Stimulated activated CD4-positive, alpha-beta T cell treated with anti-CD3 and anti-CD28 coated beads, Interleukin-1b, Interleukin-23, amount 100 ng/mL, for 1 hour (primary cell): Measurements from ENCODE around the gene COL5A1.

Experiments
- DNase-seq, 2 donors: peaks; one replicate each; pipeline ENCODE4 v3.0.0-alpha.2; 2020; ENCODE audit warnings: low read depth in 2 of 2

Gene COL5A1

DNA sequence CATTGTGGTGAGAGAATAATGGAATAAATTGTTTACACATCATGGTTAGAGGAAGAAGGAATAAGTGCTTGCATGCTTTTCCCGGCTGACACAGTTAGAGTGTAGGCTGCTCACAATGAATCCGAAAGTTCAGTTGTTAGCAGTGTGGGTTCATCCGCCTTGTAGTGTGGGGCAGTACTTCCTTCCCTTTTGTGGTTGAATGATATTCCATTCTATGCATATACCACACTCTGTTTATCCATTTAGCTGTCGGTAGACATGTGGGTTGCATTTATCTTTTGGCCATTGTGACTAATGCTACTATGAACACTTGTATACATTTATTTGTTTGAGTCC, 84.0 kb downstream of the COL5A1 start:
- DNase-seq = no peak

DNA sequence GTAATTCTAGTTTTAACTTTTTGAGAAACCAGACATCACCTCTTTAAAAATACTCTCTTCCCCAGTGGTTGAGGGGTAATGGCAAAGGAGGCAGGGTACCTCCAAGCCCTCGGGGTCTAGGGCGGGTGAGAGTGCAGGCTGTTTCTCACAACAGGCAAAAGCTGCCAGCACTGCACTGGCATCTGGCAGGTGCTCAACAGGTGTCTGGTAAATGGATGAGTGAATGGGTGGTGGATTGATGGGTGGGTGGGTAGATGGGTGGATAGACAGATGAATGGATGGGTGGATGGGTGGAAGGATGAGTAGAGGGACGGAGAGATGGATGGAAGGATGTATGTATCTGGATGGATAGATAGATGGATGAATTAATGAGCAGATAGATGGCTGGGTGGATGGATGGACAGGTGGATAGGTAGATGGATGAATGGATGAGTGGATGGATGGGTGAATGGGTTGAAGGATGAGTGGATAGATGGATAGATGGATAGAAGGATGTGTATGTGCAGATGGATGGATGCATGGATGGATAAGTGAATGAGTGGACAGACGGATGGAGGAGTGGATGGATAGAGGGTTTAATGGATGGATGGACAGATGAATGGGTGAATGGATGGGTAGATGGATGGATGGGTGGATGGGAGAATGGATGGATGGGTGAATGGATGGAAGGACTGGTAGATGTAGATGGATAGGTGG, 84.6 kb downstream of the COL5A1 start:
- DNase-seq = no peak

DNA sequence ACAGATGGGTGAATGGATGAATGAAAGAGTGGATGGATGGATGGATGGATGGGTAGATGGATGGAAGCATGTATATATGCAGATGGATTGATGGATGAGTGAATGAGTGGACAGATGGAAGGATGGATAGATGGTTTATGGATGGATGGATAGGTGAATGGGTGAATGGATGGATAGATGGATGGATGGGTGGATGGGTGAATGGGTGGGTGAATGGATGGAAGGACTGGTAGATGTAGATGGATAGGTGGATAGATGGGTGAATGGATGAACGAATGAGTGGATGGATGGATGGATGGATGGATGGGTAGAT, 85.1 kb downstream of the COL5A1 start:
- DNase-seq = no peak

DNA sequence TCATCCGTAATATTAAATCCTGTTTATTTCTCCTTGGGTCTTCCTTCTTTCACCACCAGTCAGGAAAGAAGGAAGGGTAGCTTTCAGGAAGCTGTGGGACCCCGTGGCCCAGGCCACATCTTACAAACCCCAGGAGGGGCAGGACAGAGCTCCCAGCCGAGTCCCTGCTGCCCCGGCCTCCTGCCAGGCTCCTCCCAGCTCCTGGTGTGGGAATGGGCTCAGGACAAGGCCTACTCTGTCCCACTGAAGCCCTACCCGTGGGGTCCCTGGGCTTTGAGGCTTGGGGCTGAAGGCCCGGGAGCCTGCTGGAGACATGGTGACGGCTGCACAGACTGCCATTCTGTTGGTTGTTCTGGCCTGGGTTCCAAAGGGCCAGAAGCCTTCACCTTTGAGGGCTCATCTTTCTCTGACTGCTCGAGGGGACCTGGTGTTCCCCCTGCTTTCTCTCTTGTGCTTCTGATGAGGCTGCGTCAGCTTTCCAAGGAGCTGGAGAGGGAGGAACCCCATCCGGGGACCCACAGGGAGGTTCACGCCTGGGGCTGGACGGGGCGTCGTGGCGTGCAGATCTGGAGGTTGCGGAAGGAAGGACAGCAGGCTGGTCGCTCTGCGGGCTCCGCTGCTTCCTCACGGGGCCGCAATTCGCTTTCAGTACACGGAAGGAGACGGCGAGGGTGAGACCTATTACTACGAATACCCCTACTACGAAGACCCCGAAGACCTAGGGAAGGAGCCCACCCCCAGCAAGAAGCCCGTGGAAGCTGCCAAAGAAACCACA, 86.6 kb downstream of the COL5A1 start:
- DNase-seq = no peak

DNA sequence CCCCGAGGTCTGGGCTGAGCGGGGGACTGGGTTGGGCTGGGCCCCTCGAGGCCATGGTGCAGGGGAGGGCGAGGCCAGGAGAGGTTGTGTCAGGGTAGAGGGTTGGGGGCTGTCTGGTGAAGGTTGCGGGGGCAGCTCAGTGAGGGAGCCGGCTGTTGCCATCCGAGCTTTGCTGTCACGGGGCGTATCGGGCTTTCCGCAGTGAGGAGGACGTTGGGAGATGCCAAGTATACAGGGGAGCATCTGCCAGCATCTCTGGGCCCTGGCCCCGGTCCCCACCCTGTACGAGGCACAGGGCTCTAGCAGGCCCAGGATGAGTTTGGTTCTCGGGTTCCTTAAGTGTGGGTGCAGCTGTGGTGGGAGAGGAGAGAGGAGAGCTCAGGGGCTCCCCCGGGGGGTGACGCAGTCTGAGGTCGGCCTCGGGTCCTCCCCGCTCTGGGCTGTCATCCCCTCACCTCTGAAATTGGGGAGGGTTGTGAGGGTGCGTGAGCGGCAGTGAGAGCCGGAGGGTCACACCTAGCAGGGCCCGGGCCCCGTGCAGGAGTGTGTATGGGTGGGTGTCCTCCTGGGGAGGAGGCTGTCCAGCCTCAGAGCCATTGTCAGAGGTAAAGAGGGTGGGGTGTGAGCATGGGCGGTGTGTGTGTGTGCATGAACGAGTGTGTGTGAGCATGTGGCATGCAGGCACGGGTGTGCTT, 87.3 kb downstream of the COL5A1 start:
- no peak for DNase-seq

DNA sequence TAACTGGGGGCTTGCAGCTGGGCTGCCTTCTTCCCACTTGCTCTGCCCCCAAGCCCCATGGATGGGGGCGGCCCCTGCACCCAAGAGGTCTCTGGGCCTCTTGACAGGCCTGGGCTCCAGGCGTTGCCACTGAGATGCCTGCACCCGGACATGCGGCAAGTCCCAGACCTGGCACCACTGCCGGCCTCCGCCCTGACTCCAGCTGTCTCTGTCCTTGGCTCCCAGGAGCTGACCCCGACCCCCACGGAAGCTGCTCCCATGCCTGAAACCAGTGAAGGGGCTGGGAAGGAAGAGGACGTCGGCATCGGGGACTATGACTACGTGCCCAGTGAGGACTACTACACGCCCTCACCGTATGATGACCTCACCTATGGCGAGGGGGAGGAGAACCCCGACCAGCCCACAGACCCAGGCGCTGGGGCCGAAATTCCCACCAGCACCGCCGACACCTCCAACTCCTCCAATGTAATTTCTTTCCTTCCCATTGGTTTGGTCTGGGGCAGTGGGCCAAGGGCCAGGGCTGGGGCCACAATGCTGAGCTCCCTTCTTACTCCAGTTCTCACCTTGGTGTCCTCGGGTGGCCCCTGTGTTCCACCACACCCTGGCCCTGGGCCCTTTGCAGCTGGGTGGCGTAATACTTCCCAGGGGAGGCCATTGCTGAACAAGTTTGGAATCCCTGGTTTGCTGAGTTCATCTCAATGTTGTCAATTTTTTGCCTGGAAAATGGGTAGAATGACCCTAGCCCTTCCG, 88.6 kb downstream of the COL5A1 start:
- no peak for DNase-seq

DNA sequence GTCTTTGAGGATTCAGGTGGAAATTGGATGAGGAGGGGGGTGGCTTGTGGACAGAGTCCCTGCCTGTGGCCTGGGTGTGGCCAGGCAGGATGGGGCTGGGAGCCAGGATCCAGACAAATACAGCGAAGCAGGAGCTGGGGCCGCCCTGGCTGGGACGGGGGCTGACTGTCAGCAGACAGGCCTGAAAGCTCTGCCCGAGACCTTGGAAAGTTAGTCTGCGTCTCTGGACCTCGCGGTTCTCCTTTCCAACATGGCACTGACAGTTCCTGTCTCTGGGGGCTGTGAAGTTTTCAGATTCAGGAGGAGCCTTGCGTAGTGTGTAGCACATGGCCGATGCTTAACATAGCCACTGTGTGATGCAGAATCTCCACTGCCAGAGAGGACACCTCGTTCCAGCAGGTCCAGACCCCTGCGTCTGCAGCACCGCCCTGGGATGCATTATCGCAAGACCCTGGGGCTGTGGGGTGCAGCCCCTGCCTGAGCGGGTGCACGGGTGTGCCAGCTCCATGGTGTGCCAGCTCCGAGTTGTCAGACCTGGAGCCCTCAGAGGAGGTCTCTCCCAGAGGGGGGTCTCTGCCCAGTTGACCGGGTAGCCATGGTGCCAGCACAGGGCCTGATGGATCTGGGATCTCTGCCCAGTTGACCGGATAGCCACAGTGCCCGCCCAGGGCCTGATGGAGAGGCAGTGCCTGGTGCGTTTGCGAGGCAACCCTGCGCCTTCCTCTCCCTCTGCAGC, 89.3 kb downstream of the COL5A1 start:
- DNase-seq = no peak

DNA sequence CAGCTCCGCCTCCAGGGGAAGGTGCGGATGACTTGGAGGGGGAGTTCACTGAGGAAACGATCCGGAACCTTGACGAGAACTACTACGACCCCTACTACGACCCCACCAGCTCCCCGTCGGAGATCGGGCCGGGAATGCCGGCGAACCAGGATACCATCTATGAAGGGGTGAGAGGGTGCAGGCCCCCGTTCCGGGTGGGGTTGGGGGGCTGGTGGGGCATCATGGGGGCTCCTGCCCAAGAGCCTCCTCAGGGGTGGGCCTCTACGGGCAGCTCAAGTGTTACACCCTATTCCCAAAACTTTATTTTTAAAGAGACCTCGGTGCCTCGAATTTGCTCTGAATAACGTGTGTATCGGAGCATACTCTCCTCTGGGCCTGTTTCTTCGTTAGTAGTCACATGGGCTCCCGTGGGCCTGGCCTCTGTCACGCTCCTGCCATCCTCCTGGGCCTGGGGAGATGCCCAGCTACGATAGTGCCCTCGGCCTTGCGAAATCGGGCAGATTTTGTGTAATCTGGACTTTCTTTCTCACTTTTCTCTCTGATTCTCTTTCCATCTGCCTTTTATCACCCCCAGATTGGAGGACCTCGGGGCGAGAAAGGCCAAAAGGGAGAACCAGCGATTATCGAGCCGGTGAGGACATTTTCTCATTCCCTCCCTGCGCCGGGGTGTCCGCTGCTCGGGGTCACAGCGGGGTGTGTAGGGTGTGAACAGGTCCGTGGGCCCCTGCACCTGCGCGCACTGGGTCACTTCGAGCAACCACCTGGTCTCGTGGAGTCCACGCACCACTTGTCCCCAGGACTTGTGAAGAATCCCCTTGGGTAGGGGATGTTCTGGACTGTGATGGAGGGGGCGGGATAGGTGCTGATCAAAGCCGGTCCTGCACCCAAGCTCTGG, 90.1 kb downstream of the COL5A1 start:
- DNase-seq = no peak

DNA sequence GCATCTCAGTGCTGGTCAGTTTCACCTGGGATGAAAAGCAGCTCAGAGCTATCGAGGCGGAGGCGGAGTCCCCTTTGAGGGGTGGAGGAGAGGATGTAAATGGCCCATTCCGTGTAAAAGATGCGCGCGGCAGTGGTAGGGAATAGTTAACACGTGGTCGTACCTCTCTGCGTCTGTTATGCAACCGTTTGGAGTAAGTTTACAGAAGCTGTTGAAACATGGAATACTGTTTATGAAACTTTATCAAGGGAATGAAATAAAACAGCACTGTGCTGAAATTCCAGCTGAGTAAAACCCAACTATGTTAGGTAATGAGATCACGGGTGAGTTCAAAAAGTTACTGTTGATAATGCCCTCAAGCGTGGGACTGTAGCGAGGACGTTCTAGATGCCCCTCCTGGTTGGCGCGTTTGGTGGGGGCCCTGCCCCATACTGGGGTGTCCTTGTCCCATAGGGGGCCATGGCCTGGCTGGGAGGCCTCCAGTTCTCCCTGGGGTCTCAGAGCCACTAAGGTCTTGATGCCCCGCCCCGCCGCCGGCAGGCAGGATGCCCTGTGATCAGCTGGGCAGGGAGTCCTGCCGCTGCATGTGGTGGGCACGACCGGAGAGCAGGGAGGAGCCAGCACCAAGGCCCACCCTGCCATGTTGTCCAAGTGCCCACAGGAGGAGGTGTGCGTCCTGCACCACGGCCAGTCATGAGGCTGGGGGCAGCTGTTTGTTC, 90.9 kb downstream of the COL5A1 start:
- no peak for DNase-seq

DNA sequence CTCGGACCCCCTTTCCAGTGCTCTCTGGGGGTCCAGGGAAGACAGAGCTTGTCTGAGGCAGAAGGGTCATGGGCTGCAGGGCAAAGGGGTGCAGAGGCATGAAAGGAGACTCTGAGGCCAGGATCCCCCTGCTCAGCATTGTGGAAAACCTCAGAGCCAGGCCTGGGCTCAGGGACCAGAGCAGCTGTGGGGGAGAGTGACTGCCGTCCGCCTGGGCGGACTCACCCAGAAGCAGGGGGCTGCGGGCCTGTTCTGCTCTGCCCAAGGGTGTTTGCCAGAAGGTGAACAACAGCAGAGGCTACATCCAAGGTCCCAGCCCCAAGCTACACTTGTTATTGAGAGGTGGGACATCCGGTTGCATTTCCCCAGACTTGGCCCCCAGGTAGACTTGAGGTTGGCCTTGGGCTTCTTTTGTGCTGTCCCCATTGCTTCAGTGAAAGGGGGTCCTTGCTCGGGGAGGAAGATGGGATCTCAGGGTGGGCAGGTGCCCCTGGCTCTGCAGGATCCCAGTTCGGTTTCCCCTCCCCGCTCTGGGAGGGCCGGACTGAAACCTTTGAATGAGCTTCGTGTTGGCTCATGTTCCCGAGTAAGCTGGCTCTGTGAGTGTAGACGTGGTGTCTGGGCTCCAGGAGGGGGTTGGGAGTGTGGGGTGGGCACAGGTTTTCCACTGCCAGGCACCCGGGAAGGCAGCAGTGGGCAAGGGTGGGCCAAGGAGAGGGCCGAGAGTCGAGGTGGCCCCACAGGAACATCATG, 92.1 kb downstream of the COL5A1 start:
- DNase-seq = no peak

DNA sequence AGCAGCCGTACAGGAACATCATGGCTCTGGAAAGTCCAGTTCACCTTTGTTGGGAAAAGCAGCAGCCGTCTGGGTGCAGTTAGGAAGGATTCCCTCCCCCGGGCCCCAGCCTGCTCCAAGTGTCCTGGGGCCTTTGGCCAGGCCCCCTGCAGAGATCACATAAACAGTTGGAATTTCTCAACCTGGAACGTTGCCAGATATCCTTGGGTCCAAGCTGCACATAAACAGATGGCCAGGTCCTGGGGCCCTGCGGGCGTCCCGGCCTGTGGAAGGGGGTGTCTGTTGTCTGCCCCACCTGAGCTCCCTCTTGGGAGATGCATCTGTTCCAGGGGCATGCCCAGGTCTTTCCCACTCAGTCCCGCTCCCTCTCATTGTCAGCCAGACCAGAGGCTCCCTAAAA, 92.7 kb downstream of the COL5A1 start:
- DNase-seq = no peak

DNA sequence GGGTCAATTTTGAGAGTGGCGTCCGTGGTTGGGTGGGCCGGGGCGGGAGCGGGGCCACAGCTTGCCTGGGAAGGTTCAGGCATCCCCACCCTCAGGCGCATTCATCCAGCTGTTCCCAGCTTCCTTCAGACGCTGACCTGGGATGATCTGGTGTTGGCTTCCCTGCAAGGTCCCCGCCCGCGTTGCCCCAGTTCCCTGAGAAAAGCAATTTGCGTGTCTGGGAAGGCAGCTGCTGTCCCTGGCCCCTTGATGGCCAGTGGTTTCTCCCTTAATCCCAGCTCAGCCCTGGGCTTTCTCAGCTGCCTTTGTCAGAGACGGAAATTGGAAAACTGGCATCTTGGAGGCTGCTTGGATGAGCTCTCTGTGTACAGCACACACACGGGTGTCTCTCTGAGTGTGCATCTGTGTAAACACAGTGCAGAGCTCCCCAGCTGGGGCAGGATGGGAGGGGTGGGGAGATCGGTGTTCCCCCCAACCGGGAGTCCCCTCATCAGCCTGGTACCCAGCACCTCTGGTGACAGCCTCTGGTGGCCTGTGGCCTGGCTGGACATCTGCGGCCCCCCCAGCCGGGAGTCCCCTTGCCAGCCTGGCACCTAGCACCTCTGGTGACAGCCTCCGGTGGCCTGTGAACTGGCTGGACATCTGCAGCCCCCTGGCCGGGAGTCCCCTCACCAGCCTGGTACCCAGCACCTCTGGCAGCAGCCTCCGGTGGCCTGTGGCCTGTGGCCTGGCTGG, 94.0 kb downstream of the COL5A1 start:
- DNase-seq = no peak

DNA sequence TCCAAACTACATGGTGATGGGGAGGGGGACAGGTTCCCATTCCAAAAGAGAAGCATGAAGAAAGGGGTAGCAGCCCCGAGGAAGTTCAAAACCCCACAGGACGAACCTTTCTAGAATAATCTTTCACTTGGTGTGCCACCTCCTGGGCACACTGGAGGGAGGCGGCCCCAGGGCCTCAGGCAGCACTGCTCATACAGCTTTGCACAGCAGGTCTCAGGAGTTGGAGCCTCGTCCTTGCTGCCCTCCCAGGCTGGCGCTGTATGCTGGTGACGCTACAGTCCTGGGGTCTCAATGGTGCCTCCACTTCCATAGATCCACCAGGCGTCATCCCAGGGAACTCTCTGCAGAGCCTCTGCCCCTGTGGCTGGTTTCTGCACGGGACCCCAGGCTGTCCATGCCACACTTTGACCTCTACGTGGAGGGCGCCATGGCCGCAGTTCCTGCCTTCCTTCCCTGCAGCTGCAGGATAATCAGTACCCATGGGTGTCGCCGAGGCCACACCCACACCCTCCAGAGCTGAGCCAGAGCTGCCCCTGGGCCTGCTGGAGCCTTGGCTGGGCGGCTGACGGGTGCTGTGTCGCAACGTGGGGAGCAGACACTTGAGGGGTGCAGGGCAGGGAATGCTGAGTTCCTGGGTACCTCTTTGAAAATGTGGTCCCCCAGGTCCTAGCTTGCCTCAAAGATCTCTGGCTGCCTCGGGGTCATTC, 95.3 kb downstream of the COL5A1 start:
- DNase-seq = no peak

DNA sequence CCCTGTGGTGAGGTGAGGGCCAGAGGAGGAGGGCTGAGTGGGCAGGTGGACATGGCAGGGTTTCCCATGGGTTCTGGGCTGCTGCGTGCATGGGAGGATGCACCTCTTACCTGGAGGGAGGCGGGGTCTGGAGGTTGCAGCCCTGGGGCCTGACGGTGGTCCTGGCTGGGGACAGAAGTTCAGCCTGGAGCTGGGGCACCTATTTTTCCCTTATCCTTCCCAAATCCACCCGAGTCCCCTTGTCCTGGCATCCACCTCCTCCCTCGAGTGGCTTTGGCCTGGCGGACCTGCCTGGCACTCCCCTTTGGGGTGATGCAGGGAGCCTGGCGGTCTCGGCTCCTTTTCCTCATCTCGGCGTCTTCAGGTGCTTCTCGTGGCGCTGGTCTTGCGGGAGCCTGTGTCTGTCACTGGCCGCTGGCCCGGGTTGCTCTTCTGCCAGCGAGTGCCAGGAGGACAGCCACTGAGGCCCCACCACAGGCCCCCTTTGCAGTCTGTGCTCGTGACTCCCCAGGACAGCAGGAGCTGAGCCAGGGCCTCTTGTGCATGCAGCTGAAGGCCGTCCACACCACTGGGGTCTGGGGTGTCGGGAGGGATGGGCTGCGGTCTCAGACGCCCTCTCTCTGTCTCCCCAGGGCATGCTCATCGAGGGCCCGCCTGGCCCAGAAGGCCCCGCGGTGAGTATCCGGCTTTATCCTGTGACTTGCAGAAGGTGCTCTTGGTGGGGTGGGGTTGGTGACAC, 96.4 kb downstream of the COL5A1 start:
- no peak for DNase-seq

DNA sequence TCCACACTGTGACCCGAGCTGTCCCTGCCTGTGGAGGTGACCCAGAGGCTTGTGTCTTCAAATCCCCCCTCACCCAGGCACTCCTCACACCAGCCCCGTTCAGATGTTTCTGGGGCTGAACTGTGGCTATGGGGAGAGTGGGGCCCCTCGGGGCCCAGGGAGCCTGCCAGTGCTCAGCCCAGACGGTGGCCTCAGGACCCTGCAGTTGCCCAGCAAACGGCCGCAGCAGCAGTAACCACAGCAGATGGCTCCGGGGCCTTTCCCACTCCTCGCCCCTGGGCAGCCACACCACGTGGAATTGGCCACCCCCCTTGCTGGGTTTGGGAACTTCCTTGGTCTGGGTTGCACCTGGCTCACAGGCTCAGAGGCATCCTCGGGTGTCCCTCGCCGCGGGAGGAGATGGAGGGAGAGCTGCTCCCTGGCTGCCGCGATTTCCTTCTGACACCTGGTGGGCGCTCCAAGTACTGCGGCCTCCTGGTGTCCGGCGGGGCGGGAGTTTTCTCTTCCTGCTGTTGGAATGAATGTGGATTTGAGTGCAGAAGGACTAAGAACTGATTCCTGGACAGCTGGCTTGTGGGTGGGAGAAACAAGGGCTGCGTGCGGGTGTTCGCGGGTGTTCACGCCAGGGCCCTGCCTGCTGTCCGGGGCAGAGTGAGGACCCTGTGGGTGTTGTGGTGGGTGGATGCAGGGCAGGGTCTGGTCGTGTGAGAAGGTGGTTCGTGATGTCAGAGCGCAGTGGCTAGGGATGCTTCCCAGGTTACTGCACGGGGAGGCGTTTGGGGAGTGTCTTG, 97.5 kb downstream of the COL5A1 start:
- peak in 1 of 2 donors; percentile 7 for DNase-seq

DNA sequence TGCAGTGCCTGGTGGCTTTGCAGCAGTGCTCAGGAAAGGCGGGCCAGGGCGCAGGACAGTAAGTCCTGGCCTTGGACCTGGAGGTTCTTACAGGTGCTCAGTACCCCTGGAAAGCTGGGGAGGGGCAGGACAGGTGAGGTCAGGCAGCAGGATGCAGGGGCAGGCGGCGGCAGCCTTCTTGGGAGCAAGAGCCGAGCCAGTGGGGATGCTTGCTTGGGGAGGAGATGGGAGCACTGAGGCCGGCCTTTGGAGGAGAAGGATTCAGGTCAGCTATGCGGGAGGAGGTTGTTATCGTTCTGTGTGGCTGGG, 98.0 kb downstream of the COL5A1 start:
- no peak for DNase-seq

DNA sequence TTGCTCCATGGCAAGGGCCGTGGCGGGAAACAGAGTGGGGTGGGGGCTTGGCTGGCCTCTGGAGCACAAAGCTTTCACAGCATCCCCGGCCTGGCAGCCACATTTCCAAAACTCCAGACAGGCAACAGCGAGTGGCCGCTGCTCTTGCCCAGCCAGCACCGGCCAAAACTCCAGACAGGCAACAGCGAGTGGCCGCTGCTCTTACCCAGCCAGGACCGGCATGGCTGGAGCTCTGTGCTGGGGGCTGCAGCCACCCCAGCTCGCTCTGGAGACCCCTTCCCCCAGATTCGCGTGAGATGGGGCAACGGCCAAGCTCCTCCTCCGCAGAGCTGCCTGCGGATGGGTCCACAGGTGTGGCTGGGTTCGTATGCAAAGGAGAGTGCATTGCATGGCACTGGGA, 98.5 kb downstream of the COL5A1 start:
- DNase-seq = no peak
